GM10847 (cell line): ENCODE results near the gene KCTD4.

Experiments
- POLR2A ChIP-seq: IDR thresholded peaks from 2 replicates; pipeline ENCODE4 v1.6.1; 2011; ENCODE audit not compliant: insufficient read length; ENCODE audit errors: extremely low read depth

KCTD4 gene

GRCh38 chr13:45219123-45219891, 18.5 kb upstream of the KCTD4 start:
- no peak for TF ChIP-seq POLR2A

DNA sequence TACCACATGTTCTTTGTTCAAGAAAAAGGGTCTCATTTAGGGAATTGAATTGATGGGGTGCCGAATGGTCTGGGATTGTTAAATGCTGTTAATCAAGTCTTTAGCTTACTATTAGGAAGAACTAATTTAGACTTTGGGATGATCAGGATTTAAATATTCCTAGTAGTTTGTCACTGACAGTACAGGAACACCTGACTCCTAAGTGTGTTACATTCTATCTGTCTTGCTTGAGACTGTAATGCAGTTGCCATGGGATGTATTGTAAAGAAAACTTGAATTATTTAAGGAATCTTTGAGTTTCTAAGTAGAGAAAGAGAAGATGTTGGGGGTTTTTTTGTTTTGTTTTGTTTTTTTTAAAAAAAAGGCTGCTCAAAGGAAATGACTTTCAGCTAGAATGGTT, 17.8 kb upstream of the KCTD4 start:
- TF ChIP-seq POLR2A: no peak

GRCh38 chr13:45216193-45216592, 15.3 kb upstream of the KCTD4 start:
- TF ChIP-seq POLR2A: no peak

DNA sequence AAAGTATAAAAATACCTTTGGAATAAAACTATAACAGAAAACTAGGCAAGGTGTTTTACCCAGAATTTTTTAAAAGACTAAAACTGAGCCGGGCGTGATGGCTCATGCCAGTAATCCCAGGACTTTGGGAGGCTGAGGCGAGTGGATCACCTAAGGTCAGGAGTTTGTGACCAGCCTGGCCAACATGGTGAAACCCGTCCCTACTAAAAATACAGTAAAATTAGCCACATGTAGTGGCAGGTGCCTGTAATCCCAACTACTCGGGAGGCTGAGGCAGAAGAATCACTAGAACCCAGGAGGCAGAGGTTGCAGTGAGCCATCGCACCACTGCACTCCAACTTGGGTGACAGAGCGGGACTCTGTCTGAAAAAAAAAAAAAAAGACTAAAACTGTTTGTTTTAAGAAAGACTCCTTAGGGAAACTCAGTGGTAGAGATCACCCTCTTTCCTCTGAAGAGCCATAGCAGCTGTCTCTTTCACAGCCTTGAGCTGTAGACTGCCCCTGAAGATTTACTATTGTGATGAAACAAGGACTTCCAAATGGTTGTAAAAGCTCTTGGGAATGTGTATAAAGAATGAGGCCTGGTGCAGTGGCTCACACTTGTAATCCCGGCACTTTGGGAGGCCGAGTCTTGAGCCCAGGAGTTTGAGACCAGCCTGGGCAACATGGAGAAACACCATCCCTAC, 14.7 kb upstream of the KCTD4 start:
- no peak for TF ChIP-seq POLR2A

DNA sequence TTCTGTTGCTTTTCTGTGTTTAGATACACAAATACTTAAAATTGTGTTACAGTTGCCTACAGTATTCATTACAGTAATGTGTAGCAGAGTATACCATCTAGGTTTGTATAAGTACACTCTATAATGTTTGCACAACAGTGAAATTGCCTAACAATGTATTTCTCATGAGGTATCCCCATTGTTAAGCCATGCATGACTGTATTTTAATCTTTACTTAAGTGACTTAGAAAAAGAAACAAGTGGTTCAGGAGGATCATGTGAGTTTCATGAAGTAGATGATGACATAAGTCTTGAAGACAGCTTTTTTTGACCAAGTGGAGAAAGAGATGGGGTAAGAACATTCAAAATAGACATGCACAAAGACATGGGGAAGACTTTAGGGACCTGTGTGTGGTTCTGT, 8.4 kb upstream of the KCTD4 start:
- no peak for TF ChIP-seq POLR2A

DNA sequence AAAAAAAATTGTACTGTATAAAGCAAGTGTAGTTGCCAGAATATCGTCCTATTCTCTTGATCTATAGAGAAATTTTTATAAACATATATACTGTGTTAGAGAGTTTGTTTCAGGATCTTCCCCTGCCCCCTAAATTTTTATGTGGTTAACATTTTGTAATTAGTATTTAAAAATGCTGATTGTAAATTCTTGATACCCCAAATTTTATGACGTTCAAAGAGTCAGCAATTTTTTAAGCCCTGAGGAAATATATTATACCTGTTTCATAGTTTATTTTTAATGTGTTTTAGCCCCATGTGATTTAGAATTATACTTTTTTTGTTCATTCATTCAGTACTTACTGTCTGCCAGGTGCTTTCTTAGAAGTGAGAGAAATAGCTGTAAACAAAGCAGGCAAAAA, 7.3 kb upstream of the KCTD4 start:
- TF ChIP-seq POLR2A: no peak

DNA sequence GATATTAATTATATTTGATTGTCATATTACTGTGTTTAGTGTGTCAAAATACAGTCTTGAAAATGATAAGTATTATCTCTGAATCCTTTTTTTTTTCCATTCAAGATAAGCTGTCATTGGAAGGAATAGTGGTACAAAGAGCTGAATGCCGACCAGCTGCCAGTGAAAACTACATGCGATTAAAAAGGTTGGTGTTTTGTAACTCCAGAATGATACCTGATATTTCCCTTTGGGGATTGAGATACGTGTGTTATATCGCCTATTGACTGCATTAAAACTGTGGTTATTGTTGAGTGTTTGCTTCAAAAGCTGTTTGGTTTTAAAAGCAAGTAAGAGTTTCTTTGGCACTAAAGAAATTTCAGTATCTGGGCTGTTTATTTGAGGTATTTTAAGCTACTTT, 6.5 kb upstream of the KCTD4 start:
- no peak for TF ChIP-seq POLR2A

DNA sequence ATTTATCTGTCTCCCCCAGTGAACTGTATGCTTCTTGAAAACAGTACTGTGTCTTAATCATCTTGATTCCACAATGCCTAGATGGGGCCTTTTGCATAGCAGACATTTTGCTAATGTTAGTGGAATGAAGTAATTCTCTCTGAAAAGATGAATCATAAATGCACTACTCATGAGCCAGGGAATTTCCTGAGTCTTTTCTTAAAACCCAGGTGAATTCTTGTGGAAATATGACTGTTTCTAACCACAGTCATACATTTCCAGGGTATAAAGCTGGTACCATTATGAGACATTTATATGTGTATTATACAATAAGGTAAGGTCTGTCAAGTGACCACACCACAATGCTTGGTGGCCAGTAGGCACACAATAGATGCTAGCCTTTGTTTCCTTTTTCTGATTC, 5.5 kb upstream of the KCTD4 start:
- TF ChIP-seq POLR2A: no peak

DNA sequence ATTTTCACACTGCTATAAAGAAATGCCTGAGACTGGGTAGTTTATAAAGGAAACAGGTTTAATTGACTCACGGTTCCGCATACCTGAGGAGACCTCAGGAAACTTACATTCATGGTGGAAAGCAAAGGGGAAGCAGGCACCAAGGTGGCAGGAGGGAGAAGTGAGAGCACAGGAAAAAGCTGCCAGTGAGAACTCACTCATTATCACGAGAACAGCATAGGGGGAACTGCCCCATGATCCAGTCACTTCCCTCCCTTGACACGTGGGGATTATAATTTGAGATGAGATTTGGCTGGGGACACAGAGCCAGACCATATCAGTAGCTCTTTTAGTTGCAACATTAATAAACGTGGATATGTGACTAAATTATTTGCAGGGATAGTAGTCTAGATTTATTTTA, 4.3 kb upstream of the KCTD4 start:
- no peak for TF ChIP-seq POLR2A

GRCh38 chr13:45199711-45200110, 1.1 kb downstream of the KCTD4 start:
- no peak for TF ChIP-seq POLR2A

DNA sequence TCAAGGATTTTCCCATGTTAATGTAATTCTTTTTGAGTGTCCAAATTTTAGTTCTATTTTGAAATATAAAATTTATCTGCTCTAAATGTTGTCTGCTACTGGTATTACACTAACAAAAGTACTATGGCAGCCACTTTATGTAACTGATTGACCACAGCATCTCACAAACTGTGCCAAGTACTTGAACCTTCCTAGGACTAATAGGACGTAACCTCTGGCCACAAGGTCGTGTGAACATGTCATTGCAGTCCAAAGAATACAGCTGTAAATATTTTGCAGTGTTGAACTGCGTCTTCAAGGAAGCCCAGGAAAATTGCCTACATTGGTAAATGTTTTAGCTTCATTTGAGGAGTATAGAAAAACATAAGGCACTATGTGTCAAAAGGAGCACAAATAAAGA, 1.9 kb downstream of the KCTD4 start:
- no peak for TF ChIP-seq POLR2A

DNA sequence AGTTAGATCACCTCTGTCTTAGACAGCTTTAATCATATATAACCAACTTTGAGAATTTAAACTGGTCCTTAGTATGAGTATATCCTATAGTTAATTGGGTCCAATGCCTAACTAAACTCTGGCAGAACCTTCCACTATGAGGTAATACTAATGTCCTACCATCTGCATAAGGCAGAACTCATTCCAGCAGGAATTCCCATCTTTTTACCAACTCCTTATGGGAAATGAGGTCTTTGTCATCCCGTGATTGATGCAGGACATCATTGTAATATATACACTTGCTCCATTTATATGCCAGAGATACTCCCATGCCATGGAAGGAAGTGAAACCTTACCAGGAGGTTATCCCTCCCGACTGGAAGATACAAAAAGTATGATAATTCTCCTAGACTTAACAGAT, 2.8 kb downstream of the KCTD4 start:
- no peak for TF ChIP-seq POLR2A

- TF ChIP-seq POLR2A: no peak
Observed at GRCh38 chr13:45196622-45197021, 4.2 kb downstream of the KCTD4 start.

DNA sequence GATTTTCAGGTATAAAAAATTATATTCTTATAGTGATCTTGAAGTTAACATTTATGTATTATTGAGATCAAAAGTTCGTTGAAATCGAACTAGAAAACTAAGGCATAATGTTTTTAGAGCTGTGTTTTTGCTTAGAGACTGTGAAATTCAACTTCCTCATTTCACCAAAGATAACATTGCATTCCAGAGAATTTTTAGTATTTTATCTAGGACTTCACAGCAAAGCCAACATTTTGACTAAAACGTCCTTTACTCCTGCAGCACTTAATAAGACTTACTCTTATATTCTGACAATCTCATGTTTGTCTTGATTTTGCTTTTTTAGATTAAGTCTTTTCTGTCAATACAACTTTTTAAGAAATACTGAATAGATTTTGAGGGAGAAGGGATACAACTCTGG, 4.7 kb downstream of the KCTD4 start:
- TF ChIP-seq POLR2A: no peak

GRCh38 chr13:45195421-45195820, 5.4 kb downstream of the KCTD4 start:
- TF ChIP-seq POLR2A: no peak

DNA sequence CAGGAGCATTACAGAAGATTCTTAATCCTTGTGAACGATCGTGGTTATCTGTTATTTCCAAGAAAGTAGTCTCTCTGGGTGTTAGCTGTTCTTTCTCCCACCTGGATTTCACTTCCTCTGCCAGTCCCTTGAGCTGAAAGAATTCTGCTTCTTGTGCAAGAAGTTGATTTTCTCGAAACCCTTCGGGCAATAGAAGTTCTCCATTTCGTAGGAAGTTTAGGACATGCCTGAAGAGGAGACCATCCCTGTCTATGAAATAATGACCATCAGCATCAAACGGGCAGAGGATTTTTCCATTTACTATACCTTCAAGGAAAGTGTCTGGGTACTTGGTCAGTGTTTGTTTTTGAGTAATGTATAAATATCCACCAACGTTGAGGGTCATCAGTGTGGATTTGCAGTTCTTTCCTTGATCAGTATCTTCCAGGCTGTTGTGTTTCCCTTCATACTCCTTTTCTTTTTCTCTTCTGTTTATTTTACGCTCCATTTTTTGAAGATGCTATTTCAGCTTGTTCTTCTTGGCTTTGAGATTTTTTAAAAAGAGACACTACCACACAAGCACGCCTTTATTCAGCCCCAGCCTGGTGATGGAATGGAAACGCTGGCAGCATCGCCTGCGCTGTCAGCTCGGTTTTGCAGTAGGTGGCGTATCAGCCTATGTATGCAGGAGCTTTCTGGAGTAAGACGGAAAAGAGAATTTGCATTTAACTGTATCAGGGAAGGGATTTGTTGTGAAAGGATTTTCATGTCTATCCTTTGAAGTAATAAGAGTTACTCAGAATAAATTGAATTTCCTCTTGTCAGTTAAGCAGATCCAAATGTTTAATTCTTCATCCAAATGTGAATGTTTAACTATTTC, 6.5 kb downstream of the KCTD4 start:
- no peak for TF ChIP-seq POLR2A

DNA sequence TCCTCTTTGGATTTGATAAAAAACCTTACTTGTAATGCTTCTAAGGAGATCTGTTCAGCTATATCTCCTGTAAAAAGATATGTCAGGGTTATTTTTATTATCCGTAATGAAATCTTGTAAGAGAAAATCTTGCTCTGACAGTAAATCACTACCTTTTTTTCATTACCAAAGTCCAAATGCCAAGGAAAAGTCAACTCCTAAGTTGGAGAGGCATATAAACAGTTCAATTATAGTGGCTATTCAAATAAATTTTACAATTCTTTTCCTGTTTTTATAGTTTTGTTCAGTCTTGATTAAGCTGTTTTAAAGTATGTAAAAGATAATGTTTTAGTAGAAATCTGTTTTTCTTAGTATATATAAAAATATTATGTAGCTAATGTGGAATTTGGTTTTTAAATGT, 9.0 kb downstream of the KCTD4 start:
- TF ChIP-seq POLR2A: no peak

DNA sequence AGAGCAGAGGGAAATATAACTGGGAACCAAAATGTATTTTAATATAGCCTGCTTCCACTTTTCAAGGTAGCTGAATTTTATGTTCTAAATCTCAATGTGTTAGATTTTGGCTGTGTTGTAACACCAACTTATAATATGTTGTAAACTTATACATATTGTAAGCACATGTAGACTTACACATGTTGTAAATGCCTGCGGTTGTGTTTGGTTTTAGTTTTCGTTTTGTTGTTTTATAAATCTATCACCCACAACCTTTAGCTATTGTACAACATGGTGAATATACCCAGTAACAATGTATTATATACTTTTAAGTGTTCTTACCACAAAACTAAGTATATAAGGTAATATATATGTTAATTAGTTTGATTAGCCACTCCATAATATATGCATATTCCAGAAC, 15.6 kb downstream of the KCTD4 start:
- TF ChIP-seq POLR2A: no peak
